GM21619 (cell line): ENCODE results near the gene SPRYD3.

Experiments
- ATAC-seq: cut with Tn5 transposase; IDR thresholded peaks from one replicate; pipeline ENCODE4 v1.9.1; 2021; ENCODE audit not compliant: unreplicated experiment

SPRYD3 gene

GRCh38 chr12:53064613-53065436 lies 14.4 kb downstream of the SPRYD3 start:
- no peak for ATAC-seq

- no peak for ATAC-seq
Measured at GRCh38 chr12:53063708-53064612, 15.2 kb downstream of the SPRYD3 start.

- no peak for ATAC-seq
Measured at GRCh38 chr12:53062977-53063707, 16.0 kb downstream of the SPRYD3 start.

GRCh38 chr12:53062011-53062961 lies 16.9 kb downstream of the SPRYD3 start:
- ATAC-seq, result no peak

GRCh38 chr12:53061404-53062010 lies 17.7 kb downstream of the SPRYD3 start:
- ATAC-seq, result no peak

- no peak for ATAC-seq
Measured at GRCh38 chr12:53060721-53061276, 18.4 kb downstream of the SPRYD3 start.

- no peak for ATAC-seq
Measured at GRCh38 chr12:53060064-53060720, 19.0 kb downstream of the SPRYD3 start.

- no peak for ATAC-seq
Measured at GRCh38 chr12:53059434-53060063, 19.6 kb downstream of the SPRYD3 start.

- ATAC-seq, result no peak
Measured at GRCh38 chr12:53058674-53059433, 20.3 kb downstream of the SPRYD3 start.

GRCh38 chr12:53057816-53058500 lies 21.2 kb downstream of the SPRYD3 start:
- ATAC-seq, result no peak

- ATAC-seq, result no peak
Measured at GRCh38 chr12:53056901-53057300, 22.3 kb downstream of the SPRYD3 start.

GRCh38 chr12:53056296-53056695 lies 22.9 kb downstream of the SPRYD3 start:
- no peak for ATAC-seq

- no peak for ATAC-seq
Measured at GRCh38 chr12:53055471-53056266, 23.5 kb downstream of the SPRYD3 start.

GRCh38 chr12:53054112-53054878 lies 24.9 kb downstream of the SPRYD3 start:
- peak; percentile 89 for ATAC-seq
